DMS79 treated with DMSO at 0.1 percent for 48 hours (cell line): ENCODE results near the gene FLNA.
"Not testable (repeated sequence)": the region's sequence is repeated elsewhere in the genome, so short reads cannot be mapped to it uniquely, and the experiment has no call there.

Source experiments
- DNase-seq: peaks from one replicate; lab custom pipeline; 2025; lab: John Stamatoyannopoulos, UW

The FLNA gene

DNA sequence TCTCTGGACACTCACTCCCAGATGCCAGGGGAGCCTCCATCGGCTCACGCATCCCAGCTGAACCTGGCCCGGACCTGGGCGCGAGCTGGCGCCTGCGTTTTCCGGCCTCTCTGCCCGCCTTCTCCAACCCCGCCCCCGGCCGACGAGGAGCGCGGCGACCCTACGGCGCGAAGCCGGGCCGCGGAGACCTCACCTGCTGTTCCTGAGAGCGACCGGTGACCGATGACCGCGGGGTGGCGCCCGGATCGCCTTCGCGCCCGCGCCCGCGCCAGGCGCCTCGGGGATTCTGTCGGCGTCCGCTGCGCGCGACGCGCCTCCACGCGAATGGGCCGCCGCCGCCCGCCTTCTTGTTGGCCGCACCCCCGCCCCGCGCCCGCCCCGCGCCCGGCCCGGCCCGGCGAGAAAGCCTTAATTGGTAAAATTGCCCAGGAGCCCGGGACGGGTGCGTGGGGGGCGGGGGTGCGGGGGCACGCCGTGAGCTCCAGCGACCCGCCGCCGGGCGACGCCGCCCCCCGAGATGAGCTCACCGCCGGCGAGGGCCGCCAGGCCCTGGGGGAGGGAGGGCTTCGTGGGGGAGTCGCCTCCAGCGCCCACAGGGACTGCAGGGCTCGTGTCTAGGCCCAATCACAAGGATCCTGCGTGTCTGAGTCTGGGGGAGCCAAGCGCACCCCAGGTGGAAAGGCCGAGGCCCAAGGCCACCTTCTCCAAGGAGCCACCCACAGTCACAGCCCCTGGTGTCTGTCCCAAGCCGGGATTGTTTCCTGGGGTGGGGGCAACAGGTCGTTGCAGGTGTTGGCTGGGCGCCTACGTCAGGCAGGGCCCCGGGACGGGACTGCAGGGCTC lies at the start of gene FLNA:
Gene FLNA (minus strand): TSS at position 322 of the 843 bp plus-strand sequence. CDS start 3,389 bp downstream, outside the sequence.
- peak; percentile 13 for DNase-seq

DNA sequence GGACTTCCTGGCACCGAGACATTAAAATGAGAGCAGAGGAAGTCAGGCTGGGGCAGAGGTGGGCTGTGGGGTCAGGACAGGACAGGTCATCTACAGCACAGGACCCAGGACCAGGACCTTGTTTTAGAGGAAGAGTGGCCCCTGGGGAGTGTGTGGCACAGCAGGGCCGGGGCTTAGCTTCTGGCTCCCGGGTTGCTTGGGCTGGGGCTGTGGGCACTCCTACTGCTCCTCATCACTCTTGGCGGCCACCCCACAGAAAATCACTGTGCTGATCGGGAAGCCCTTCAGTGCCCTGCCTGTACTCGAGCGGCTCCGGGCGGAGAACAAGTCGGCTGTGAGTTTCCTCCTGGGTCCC lies 45.9 kb upstream of the FLNA start:
- no peak for DNase-seq

DNA sequence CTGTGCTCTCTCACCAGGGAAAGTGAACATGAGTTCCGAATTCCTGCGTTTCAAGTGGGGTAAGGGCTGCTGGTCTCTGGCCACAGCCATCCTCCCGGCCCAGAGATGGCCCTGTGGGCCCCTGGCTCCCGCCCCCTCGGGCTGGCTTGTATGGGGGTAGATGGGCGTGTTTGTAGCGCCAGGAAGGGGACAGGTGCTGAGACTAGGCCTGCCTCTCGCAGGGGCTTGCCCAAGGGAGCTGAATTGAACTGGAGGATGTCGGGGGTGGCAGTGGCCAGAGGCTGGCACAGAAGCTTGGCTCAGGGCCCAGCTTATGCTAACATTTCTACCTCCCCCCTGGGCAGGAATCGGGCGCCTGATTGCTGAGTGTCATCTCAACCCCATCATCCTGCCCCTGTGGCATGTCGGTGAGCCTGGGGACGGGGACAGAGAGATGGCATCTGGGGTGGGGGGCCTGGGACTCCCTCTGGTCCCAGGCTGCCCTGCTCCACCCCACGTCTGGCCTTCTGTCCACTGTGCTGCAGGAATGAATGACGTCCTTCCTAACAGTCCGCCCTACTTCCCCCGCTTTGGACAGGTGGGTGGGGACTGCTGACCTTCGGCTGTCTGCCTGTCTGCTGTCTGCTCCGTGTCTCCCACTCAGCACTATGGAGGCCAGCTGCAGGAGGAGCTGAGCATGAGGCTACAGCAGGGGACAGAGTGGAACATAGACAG lies 45.4 kb upstream of the FLNA start:
- peak; percentile 48 for DNase-seq

- DNase-seq, result no peak
These were observed 44.8 kb upstream of the FLNA start for GRCh38 chrX:154419189-154419588.

DNA sequence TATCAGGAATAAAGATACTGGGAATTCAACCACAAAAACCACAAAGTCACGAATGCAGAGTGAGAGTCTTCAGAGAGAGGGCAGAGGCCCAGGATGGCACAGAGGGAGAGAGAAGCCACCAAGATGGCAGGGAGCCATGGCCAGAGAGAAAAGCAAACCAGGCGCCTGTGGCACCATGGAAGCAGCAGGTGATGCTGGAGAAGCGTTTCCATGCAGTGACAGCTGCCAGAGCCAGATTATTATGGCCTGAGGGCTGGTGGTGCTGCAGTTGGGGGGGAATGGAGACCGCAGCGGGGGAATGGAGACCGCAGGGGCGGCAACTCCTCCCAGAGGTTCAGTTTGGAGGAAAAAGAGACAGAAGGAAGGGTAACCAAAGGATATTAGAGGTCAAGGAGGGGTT lies 42.7 kb upstream of the FLNA start:
- DNase-seq, result peak; percentile 10

- DNase-seq, result no peak
These were observed 38.7 kb upstream of the FLNA start for GRCh38 chrX:154413142-154413541.

DNA sequence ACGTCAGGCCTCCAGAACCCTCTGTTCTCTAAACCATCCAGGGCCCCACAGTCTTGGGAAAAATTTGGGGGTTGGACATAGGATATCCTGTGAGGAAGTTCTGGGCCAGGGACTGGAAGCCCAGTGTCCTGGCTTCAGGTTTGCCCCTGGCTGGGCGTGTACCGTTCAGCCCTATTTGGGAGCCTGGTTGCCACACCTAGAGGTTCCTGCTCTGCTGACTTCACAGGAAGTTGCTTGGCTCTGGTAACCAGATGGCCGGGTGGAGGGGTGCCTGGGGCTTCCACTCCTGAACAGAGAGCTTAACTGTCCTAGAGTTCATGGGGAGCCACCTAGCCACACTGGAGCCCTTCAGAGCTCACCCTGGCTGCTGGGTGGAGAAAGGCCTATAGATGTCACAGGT lies 38.0 kb upstream of the FLNA start:
- no peak for DNase-seq

DNA sequence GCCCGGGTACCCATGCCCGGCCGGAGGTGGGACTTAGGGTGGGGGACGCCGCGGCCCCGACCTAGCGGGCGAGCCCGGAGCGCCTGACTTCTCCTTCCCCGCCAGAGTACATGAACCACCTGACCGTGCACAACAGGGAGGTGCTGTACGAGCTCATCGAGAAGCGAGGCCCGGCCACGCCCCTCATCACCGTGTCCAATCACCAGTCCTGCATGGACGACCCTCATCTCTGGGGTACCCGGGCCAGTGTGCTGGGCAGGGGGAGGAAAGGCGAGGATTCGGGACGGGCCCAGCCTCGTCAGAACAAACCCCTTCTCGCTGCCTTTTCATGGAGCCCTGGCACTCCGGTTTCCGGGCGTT lies 37.5 kb upstream of the FLNA start:
- peak; percentile 28 for DNase-seq

DNA sequence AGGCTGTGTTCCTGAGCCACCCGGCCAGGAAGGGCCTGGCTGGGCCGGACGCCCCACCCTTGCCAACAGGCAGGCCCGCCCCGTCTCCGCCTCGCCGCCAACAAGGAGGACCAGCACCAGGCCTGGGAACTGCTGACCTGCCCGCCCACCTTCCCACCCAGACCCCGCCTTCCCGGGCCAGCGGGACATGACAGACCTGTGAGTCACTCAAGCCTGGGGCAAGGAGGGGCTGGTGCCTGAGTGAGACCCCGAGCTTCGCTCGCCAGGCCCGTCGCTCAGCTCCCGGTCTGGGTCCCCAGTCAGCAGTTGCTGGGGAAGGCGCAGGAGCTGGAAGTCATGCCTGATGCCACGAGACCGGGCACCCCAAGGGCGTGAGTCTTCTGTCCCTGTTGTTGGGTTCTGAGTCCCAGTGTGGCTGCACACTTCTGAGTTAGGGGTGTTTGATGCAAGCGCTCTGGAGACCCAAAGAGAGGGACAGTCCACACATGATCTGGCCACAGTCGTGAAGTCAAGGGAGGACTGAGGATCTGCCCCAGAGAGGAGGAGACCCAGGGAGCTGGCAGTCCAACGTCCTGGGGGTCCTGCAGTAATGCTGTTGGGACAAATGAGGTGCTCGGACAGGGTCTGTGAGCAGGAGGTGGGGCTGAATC lies 34.9 kb upstream of the FLNA start, which contains the start of gene DNASE1L1:
Gene DNASE1L1 (minus strand): TSS at position 33 of the 650 bp plus-strand sequence. CDS start 3,686 bp downstream, outside the sequence.
- no peak for DNase-seq

DNA sequence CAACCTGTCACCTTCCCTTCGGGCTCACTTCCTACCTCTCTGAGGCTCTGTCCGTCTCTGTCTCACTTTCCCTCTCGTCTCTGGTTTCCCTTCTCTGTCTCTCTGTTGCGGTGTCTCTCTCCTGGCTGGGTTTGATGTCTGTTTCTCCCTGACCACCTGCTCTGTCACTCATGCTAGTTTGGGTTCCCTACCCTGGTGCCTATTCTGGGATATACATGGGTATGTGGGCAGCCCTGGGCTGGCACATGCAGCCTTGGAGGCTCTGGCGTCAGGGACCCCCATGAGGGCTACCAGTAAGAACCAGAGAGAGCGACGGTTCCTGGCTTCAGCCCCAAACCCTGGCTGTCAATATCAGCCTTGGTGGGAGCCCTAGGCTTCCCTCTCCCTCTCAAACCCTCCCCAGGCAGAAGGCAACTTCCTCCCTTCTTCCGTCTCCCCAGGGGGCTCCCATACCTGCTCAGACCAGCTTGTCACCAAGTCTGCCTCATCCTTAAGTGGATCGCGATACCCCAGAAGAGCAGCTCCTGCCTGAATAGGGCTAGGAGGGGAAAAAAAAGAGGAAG lies 34.3 kb upstream of the FLNA start:
- no peak for DNase-seq

- no peak for DNase-seq
These were observed 30.3 kb upstream of the FLNA start for GRCh38 chrX:154404625-154405192.

DNA sequence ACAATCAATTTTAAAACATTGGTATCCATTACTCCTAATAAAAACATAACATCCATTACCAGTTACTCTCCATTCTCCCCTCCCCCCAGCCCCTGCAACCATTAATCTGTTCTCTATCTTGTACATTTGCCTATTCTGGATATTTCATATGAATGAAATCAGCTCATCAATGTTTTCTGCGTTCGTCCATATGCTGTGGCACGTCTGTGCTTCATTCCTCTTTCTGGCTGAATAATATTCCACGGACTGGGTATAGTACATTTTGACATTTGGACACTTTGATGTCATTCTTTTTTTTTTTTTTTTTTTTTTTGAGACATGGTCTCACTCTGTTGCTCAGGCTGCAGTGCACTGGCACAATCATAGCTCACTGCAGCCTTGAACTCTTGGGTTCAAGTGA lies 29.4 kb upstream of the FLNA start:
- no peak for DNase-seq

DNA sequence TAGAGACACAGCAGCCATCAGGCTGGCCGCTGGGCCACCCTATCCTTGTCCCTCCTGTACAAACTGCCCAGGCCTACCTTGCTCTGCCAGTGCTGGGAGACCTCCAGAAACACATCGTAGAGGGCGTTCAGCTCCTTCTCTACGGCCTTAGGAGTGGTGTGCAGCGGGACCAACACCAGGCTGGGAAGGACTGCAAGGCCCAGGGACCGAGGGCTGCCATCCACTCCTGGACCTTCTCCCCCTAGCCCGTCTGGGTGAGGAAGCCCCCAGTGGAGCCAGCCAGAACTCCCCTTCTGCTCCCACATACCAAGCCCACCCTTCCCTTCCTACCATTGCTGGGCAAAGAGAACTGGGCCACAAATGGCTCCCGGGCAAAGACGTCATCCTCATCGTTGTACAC lies 28.8 kb upstream of the FLNA start:
- DNase-seq, result no peak

GRCh38 chrX:154402622-154403127 lies 28.2 kb upstream of the FLNA start:
- no peak for DNase-seq

DNA sequence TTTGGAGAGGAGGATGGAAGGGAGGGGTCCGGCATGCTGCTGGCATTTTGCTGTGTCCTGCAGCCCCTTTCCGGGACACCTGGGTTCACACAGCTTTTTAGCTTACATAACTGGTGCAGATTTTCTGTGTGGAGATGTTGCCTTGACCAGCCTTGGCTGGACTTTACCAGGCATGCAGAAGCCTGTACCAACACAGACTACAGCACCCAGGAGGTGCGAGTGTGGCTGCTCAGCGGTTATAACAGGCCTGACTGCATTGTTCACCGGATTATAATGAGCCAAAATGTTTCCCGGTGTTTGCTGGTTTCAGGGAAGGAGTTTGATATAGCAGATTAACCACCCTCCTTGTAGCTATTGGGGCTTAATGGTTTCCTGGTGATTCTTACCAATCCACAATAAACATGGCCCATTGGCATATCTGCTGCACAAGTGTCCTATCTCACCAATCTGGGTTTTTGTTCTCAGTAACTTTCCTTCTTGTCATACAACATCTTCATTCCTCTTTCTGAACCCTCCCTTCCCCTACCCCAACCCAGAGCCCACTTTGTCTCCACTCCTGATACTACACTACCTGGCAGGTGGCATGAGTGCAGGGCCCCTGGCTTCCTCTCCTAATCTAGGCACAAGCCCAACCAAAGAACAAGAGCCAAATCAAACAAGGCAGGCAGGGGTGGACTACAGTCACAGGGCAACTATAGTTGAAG lies 27.6 kb upstream of the FLNA start:
- DNase-seq, result no peak

DNA sequence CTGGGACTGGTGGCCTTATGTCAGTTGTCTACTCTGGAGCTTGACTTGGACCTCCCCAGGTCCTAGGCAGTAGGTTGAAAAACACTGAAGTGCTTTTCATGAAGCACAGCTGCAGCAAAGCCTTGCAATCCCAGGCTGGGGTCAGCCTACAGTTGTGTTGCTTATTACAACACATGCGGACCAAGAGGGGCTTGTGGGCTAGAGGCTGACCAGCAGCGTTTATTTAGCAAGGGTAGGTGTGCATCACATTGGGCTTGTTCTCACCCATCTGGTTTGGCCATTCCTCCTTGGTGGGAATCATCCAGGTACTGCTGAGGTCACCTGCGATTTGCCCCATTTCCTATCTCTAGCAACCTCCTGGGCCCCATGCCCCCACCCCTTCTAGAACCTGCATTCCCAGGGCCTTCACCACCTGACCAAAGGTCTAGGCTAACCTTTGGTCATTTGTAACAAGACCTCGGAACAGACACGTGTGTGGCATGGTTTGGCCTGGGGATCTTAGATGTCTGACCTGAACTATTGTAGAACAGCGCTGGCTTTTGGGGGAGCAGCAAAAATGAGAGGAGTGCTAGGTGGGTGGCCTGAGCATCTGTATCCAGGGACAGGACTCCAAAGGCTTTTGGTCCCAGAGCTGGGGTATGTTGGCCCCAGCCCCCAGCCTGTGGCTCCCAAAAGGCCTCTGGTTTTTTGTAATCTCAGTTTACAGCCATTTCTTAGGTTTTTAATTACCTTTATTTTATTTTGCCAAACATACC lies 26.8 kb upstream of the FLNA start:
- no peak for DNase-seq

DNA sequence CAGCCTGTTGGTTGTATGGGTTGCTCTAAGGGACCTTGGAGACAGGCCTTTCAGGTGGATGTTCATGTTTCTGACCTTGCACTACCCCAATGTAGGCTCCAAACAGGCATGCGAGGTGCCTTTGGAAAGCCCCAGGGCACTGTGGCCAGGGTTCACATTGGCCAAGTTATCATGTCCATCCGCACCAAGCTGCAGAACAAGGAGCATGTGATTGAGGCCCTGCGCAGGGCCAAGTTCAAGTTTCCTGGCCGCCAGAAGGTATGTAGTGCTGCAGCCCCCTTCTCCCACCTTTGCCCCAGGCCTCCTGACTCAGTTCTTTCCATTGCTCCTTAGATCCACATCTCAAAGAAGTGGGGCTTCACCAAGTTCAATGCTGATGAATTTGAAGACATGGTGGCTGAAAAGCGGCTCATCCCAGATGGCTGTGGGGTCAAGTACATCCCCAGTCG lies 26.0 kb upstream of the FLNA start:
- DNase-seq, result not testable (repeated sequence)

DNA sequence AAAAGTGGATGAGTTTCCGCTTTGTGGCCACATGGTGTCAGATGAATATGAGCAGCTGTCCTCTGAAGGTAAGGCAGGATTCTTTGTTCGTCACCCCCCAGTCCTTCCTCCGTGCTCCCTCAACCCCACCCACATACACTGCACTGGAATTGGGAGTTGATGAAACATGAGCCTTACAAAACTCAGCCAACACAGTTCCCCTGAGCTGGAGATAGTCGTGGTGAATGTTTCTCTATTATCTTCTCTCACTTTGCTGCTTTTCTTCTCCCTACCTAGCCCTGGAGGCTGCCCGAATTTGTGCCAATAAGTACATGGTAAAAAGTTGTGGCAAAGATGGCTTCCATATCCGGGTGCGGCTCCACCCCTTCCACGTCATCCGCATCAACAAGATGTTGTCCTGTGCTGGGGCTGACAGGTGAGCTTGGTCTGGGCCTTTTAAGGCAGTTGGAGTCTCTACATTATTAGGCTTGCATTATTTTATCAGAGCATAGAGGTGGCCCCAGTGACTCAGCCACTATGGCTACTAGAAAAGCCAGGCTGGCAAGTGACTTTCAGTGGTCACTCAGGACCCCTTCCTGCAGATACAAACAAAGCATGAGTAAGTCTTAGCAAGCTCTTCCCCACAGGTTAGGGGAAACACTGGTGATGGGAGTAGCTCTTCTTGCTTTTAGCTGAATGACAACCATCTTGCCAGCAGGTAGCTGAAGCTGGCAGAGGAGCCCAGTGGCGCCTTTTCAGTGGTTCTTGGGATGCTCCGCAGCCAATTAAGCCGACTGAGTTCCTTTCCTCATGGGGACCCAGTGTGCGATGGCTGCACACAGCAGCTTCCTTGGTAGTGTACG lies 25.3 kb upstream of the FLNA start:
- no peak for DNase-seq

DNA sequence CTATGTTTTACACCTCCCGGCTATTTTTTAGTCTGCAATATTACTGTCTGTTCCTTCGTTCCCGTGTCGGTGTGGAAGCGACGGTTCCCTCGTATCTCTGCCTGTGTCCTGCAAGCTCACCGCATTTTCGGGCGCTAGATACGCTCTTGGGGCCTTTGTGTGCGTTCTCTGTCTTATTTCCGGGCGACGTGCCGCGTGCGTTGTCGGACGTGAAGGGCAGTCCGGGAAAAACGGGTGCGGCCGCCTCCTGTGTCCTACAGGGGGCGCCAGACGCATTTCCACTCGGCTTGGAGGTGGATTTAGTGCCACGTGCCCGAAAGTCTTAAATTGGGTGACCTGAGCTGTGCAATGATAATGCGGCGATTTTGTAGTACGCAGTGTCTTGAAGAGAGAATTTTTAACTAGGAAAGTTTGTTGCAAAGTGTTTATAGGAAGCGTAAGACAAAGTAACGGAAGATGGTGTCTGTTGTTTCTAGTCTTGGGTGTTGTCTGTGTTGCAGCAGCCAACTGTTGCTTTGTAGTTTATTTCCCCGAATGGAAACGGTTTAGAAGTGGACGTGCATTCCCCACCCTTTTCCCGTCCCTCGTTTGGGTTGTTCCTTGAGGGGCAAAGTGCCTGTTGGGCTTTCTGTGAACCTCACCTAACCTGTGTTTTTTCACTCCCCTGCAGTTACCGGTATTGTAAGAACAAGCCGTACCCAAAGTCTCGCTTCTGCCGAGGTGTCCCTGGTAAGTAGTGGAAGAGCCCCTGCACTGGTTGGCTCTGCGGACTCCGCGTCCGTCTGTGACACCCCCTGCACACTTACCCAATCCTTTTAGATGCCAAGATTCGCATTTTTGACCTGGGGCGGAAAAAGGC lies 24.5 kb upstream of the FLNA start:
- DNase-seq, result peak; percentile 46
